Fibroblast of lung (primary cell): ENCODE results near the gene CRIP1. TPM values are rescaled to one million over a fixed set of nuclear protein-coding genes. Genes with fewer than 3 reads are reported as not detected.
A peak's percentile ranks its signal among the peaks of the same experiment; 100 is the strongest.

ENCODE experiments used
- DNase-seq, 2 donors: peaks; one replicate each; pipeline versions ENCODE4 v3.0.0 to v3.0.0-alpha.2; 2010; ENCODE audit warnings: low read depth in 2 of 2
- H2AFZ ChIP-seq: 2 replicates; pipeline ENCODE4 v1.5.1; 2012; ENCODE audit warnings: low read length, control low read depth, inconsistent platforms
- H3K27ac ChIP-seq: 2 replicates; pipeline ENCODE4 v1.5.1; 2011; ENCODE audit warnings: low read length, control low read depth; ENCODE audit not compliant: insufficient read depth
- H3K27me3 ChIP-seq: 2 replicates; pipeline ENCODE4 v1.5.1; 2011; ENCODE audit warnings: mild to moderate bottlenecking, low read length; ENCODE audit not compliant: control insufficient read depth, insufficient read depth
- H3K36me3 ChIP-seq: 2 replicates; pipeline ENCODE4 v1.5.1; 2011; ENCODE audit warnings: low read length; ENCODE audit not compliant: control insufficient read depth, insufficient read depth
- H3K4me1 ChIP-seq: 2 replicates; pipeline ENCODE4 v1.5.1; 2011; ENCODE audit warnings: low read length; ENCODE audit not compliant: control insufficient read depth, insufficient read depth; ENCODE audit errors: extremely low read depth
- H3K4me2 ChIP-seq: 2 replicates; pipeline ENCODE4 v1.5.1; 2011; ENCODE audit warnings: low read length, control low read depth; ENCODE audit not compliant: insufficient read depth; ENCODE audit errors: extremely low read depth
- H3K4me3 ChIP-seq, 4 experiments: fragments of 200-600 bp in 1 of 4; sonication (generic) in 1 of 4; replicated peaks in 1 of 4; 2 replicates each; pipeline ENCODE4 v1.5.1; 2011 to 2016; ENCODE audit warnings: low read length in 4 of 4, low read depth in 3 of 4, mild to moderate bottlenecking in 3 of 4, control low read depth in 2 of 4, inconsistent platforms in 1 of 4, mixed read lengths in 1 of 4; ENCODE audit not compliant: insufficient read depth in 1 of 4; ENCODE audit errors: control extremely low read depth in 1 of 4
- H3K79me2 ChIP-seq: 2 replicates; pipeline ENCODE4 v1.5.1; 2012; ENCODE audit warnings: mild to moderate bottlenecking, low read length, inconsistent platforms; ENCODE audit not compliant: control insufficient read depth, insufficient read depth
- H3K9ac ChIP-seq: 2 replicates; pipeline ENCODE4 v1.5.1; 2011; ENCODE audit warnings: mild to moderate bottlenecking, low read length, control low read depth; ENCODE audit not compliant: insufficient read depth
- H3K9me3 ChIP-seq: 2 replicates; pipeline ENCODE4 v1.5.1; 2012; ENCODE audit warnings: low read depth, low read length; ENCODE audit not compliant: control insufficient read depth, insufficient read depth
- H4K20me1 ChIP-seq: 2 replicates; pipeline ENCODE4 v1.5.1; 2011; ENCODE audit warnings: low read length; ENCODE audit not compliant: control insufficient read depth, insufficient read depth; ENCODE audit errors: extremely low read depth
- CTCF ChIP-seq, 2 donors: IDR thresholded peaks in 1 of 2; conservative IDR thresholded peaks in 1 of 2; 1 replicate in 1 of 2; 2 replicates in 1 of 2; pipeline ENCODE4 v1.5.1; 2011 to 2012; ENCODE audit warnings: low read length in 2 of 2, control low read depth in 1 of 2, inconsistent platforms in 1 of 2, low read depth in 1 of 2, mild to moderate bottlenecking in 1 of 2
- EZH2 ChIP-seq: IDR thresholded peaks from 2 replicates; pipeline ENCODE4 v1.5.1; 2012; ENCODE audit warnings: low read length, control low read depth, mild to moderate bottlenecking; ENCODE audit errors: missing control alignments
- polyA plus RNA-seq, 2 donors: library from polyadenylated mRNA; depleted of rRNA in 1 of 2; stranded (reverse) in 1 of 2; unstranded in 1 of 2; fragments of >200 nt; gene quantifications; 2 replicates each; pipeline ENCODE4 v1.2.1, GENCODE V29; 2011 to 2012; ENCODE audit warnings: missing spikeins in 1 of 2
- total RNA-seq: library from RNA; depleted of rRNA; stranded (reverse); fragments of >200 nt; gene quantifications from 2 replicates; pipeline ENCODE4 v1.2.1, GENCODE V29; 2014

The CRIP1 gene
- total and polyA plus RNA-seq, 2 donors (not counting 1 experiment from before 2014, with no cell fraction given), result 2.5 to 3.0 TPM

- no peaks in the 10 kb centered on the region for H4K20me1 ChIP-seq
- no peak for TF ChIP-seq CTCF (conservative IDR thresholded peaks at IDR 0.05 in 1 of 2, IDR thresholded peaks at IDR 0.05 in 1 of 2; ENCODE audit: low read depth in 1 of 2, low read length in 2 of 2)
- no peak for TF ChIP-seq EZH2
Measured at GRCh38 chr14:105445901-105446845, 40.5 kb upstream of the CRIP1 start.

GRCh38 chr14:105446971-105447370 lies 39.7 kb upstream of the CRIP1 start:
- no peaks in the 10 kb centered on the region for H3K4me1 ChIP-seq
- H3K4me2 ChIP-seq, result no peak overlapping the region
- no peak for DNase-seq
- no peaks in the 10 kb centered on the region for H3K27me3 ChIP-seq
- TF ChIP-seq CTCF (conservative IDR thresholded peaks at IDR 0.05 in 1 of 2, IDR thresholded peaks at IDR 0.05 in 1 of 2; ENCODE audit: low read depth in 1 of 2, low read length in 2 of 2), result no peak
- no peak for TF ChIP-seq EZH2
- no peak overlapping the region for H3K9ac ChIP-seq
- H3K27ac ChIP-seq, result no peak overlapping the region
- H3K9me3 ChIP-seq, result no peaks in the 10 kb centered on the region
- H3K4me3 ChIP-seq, result no peak overlapping the region
- no peaks in the 10 kb centered on the region for H3K79me2 ChIP-seq
- H3K36me3 ChIP-seq, result peaks cover 11% of the 10 kb centered on the region
- no peak overlapping the region for H2AFZ ChIP-seq
- H4K20me1 ChIP-seq, result no peaks in the 10 kb centered on the region

More at GRCh38 chr14:105445901-105446845, 40.5 kb upstream of the CRIP1 start:
- H3K36me3 ChIP-seq, result peaks cover 10% of the 10 kb centered on the region
- H3K4me1 ChIP-seq, result no peaks in the 10 kb centered on the region
- H3K4me2 ChIP-seq, result no peak overlapping the region
- H3K4me3 ChIP-seq, result no peak overlapping the region
- no peaks in the 10 kb centered on the region for H3K9me3 ChIP-seq
- no peak for DNase-seq
- no peak overlapping the region for H2AFZ ChIP-seq
- H3K27me3 ChIP-seq, result no peaks in the 10 kb centered on the region
- no peak overlapping the region for H3K27ac ChIP-seq
- no peak overlapping the region for H3K9ac ChIP-seq
- H3K79me2 ChIP-seq, result no peaks in the 10 kb centered on the region

- peak overlapping the region; percentile 44 for H3K27ac ChIP-seq
- no peak overlapping the region for H3K4me2 ChIP-seq
- H3K9me3 ChIP-seq, result no peaks in the 10 kb centered on the region
- no peak overlapping the region for H3K4me3 ChIP-seq
- no peaks in the 10 kb centered on the region for H3K4me1 ChIP-seq
- H4K20me1 ChIP-seq, result no peaks in the 10 kb centered on the region
- H3K79me2 ChIP-seq, result no peaks in the 10 kb centered on the region
- no peaks in the 10 kb centered on the region for H3K27me3 ChIP-seq
- H3K9ac ChIP-seq, result no peak overlapping the region
- TF ChIP-seq CTCF (conservative IDR thresholded peaks at IDR 0.05 in 1 of 2, IDR thresholded peaks at IDR 0.05 in 1 of 2; ENCODE audit: low read depth in 1 of 2, low read length in 2 of 2), result no peak
- no peak for TF ChIP-seq EZH2
- DNase-seq, result no peak
- H2AFZ ChIP-seq, result no peak overlapping the region
- peaks cover 13% of the 10 kb centered on the region for H3K36me3 ChIP-seq
Measured at GRCh38 chr14:105447651-105448640, 38.7 kb upstream of the CRIP1 start.
